ENCODE results near the gene RTCA. TPM values are rescaled to one million over a fixed set of nuclear protein-coding genes. Genes with fewer than 3 reads are reported as not detected.

Gene RTCA
- polyA plus RNA-seq, 1 donor from 2014 or later = 95.2 TPM

DNA sequence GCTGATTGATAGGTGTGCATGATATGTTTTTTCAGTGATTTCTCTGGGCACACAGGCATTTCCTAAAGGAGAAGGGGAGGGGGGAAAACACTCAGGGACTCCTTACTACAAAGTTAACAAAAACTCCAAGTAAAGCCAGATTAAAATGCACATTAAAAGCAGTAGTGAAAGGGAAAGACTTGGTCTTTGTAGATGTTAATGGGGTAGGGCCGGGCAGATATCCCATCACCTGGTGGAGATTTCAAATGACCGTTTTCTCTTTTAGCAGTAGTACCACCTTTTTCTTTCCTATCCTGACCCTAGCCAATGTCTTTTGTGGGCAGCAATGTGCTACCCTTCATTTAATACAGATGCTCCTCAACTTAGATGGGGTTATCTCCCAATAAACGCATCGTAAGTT is 32.5 kb downstream of the RTCA start:
- no peaks in the 10 kb centered on the region for H3K36me3 ChIP-seq (ENCODE audit: insufficient read depth, low read length)
- no peak overlapping the region for H3K4me2 ChIP-seq (ENCODE audit: low read length)
- no peaks in the 10 kb centered on the region for H3K9me3 ChIP-seq (ENCODE audit: low read length)

DNA sequence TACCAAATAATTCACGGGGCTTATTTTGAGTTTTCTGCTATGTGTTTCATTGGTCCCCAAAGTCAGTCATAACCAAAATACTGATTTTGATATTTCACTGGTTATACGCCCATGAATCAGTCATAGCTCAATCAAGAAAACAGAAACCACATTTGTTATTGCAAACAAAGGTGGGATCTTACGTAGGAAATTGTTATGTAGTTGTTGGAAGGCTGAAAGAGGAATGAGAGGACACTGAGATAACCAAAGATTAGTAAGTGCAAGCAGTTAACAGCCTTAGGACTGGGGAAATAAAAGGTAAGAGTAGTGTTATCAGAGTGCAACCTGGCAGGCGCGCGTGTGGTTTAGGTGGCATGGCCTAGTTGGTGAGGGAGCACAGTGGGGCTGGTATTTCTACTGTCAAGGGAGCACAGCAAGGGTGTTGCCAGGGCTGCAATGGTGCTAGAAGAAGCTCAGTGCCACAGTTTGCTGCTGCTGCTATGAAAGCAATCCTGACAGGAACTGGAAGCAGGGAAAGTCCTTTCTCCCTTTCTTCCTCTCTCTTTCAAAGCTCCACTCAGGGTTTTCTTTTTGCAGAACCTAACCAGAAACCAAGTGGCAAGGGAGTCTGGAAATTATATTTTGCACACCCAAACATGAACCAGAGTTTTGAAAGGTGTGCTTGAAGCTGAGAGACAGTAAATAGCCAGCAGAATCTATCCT is 33.7 kb downstream of the RTCA start:
- no peaks in the 10 kb centered on the region for H4K20me1 ChIP-seq (ENCODE audit: insufficient read depth)
- H3K4me3 ChIP-seq (ENCODE audit: low read length) = no peak overlapping the region
- no peaks in the 10 kb centered on the region for H3F3A ChIP-seq (ENCODE audit: insufficient read depth, low read length, poor library complexity, severe bottlenecking)
- no peak overlapping the region for H2AFZ ChIP-seq (ENCODE audit: low read depth, low read length)
- H3K9me2 ChIP-seq (ENCODE audit: insufficient read depth, low read length) = no peaks in the 10 kb centered on the region
- no peak for TF ChIP-seq MXI1 (conservative IDR thresholded peaks at IDR 0.05; ENCODE audit: poor library complexity, severe bottlenecking)
- TF ChIP-seq SMC3 (conservative IDR thresholded peaks at IDR 0.05; ENCODE audit: poor library complexity) = no peak
- TF ChIP-seq, protein P1, sequence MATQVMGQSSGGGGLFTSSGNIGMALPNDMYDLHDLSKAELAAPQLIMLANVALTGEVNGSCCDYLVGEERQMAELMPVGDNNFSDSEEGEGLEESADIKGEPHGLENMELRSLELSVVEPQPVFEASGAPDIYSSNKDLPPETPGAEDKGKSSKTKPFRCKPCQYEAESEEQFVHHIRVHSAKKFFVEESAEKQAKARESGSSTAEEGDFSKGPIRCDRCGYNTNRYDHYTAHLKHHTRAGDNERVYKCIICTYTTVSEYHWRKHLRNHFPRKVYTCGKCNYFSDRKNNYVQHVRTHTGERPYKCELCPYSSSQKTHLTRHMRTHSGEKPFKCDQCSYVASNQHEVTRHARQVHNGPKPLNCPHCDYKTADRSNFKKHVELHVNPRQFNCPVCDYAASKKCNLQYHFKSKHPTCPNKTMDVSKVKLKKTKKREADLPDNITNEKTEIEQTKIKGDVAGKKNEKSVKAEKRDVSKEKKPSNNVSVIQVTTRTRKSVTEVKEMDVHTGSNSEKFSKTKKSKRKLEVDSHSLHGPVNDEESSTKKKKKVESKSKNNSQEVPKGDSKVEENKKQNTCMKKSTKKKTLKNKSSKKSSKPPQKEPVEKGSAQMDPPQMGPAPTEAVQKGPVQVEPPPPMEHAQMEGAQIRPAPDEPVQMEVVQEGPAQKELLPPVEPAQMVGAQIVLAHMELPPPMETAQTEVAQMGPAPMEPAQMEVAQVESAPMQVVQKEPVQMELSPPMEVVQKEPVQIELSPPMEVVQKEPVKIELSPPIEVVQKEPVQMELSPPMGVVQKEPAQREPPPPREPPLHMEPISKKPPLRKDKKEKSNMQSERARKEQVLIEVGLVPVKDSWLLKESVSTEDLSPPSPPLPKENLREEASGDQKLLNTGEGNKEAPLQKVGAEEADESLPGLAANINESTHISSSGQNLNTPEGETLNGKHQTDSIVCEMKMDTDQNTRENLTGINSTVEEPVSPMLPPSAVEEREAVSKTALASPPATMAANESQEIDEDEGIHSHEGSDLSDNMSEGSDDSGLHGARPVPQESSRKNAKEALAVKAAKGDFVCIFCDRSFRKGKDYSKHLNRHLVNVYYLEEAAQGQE (IDR thresholded peaks at IDR 0.05; ENCODE audit: borderline replicate concordance) = no peak
- TF ChIP-seq RAD21 (conservative IDR thresholded peaks at IDR 0.05) = no peak
- TF ChIP-seq EP300 (conservative IDR thresholded peaks at IDR 0.05; ENCODE audit: poor library complexity, severe bottlenecking) = no peak
- TF ChIP-seq, protein P2, sequence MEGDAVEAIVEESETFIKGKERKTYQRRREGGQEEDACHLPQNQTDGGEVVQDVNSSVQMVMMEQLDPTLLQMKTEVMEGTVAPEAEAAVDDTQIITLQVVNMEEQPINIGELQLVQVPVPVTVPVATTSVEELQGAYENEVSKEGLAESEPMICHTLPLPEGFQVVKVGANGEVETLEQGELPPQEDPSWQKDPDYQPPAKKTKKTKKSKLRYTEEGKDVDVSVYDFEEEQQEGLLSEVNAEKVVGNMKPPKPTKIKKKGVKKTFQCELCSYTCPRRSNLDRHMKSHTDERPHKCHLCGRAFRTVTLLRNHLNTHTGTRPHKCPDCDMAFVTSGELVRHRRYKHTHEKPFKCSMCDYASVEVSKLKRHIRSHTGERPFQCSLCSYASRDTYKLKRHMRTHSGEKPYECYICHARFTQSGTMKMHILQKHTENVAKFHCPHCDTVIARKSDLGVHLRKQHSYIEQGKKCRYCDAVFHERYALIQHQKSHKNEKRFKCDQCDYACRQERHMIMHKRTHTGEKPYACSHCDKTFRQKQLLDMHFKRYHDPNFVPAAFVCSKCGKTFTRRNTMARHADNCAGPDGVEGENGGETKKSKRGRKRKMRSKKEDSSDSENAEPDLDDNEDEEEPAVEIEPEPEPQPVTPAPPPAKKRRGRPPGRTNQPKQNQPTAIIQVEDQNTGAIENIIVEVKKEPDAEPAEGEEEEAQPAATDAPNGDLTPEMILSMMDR (IDR thresholded peaks at IDR 0.05; ENCODE audit: poor library complexity, severe bottlenecking) = no peak
- no peak for TF ChIP-seq EZH2 (IDR thresholded peaks at IDR 0.05; ENCODE audit: borderline replicate concordance, insufficient read depth, low read length, poor library complexity, severe bottlenecking)
- TF ChIP-seq POLR2AphosphoS5 (IDR thresholded peaks at IDR 0.05) = no peak
- TF ChIP-seq TAF1 (IDR thresholded peaks at IDR 0.05; ENCODE audit: low read depth) = no peak
- H3K36me3 ChIP-seq (ENCODE audit: insufficient read depth, low read length) = no peaks in the 10 kb centered on the region
- H3K9me3 ChIP-seq (ENCODE audit: low read length) = no peaks in the 10 kb centered on the region
- H3K79me2 ChIP-seq (replicated peaks; ENCODE audit: insufficient read depth, low read length) = no peaks in the 10 kb centered on the region
- H3K27me3 ChIP-seq (ENCODE audit: insufficient read depth, low read depth, low read length) = no peaks in the 10 kb centered on the region
- H3K4me2 ChIP-seq (ENCODE audit: low read length) = no peak overlapping the region
- no peak overlapping the region for H3K27ac ChIP-seq (ENCODE audit: low read length)
- H3K9ac ChIP-seq (ENCODE audit: low read length) = no peak overlapping the region

More for the DNA sequence above, 32.5 kb downstream of the RTCA start:
- no peak overlapping the region for H3K27ac ChIP-seq (ENCODE audit: low read length)
- no peaks in the 10 kb centered on the region for H3K79me2 ChIP-seq (replicated peaks; ENCODE audit: insufficient read depth, low read length)
- H3K9me2 ChIP-seq (ENCODE audit: insufficient read depth, low read length) = no peaks in the 10 kb centered on the region
- no peaks in the 10 kb centered on the region for H3F3A ChIP-seq (ENCODE audit: insufficient read depth, low read length, poor library complexity, severe bottlenecking)
- TF ChIP-seq SMC3 (conservative IDR thresholded peaks at IDR 0.05; ENCODE audit: poor library complexity) (no peak), TAF1 (IDR thresholded peaks at IDR 0.05; ENCODE audit: low read depth) (no peak), POLR2AphosphoS5 (IDR thresholded peaks at IDR 0.05) (no peak), RAD21 (conservative IDR thresholded peaks at IDR 0.05) (no peak), EP300 (conservative IDR thresholded peaks at IDR 0.05; ENCODE audit: poor library complexity, severe bottlenecking) (no peak), EZH2 (IDR thresholded peaks at IDR 0.05; ENCODE audit: borderline replicate concordance, insufficient read depth, low read length, poor library complexity, severe bottlenecking) (no peak), MXI1 (conservative IDR thresholded peaks at IDR 0.05; ENCODE audit: poor library complexity, severe bottlenecking) (no peak)
- TF ChIP-seq, protein P2 (IDR thresholded peaks at IDR 0.05; ENCODE audit: poor library complexity, severe bottlenecking) = no peak
- TF ChIP-seq, protein P1 (IDR thresholded peaks at IDR 0.05; ENCODE audit: borderline replicate concordance) = no peak
- H3K4me3 ChIP-seq (ENCODE audit: low read length) = no peak overlapping the region
- no peaks in the 10 kb centered on the region for H4K20me1 ChIP-seq (ENCODE audit: insufficient read depth)
- no peak overlapping the region for H3K9ac ChIP-seq (ENCODE audit: low read length)
- H3K27me3 ChIP-seq (ENCODE audit: insufficient read depth, low read depth, low read length) = no peaks in the 10 kb centered on the region
- H2AFZ ChIP-seq (ENCODE audit: low read depth, low read length) = no peak overlapping the region

All from neural cell (in vitro differentiated cells).